SU-DHL-6 (cell line): ENCODE data around the gene TMEM11.

Experiments
- CTCF ChIP-seq: fragments of 200-600 bp; sonication (generic); IDR thresholded peaks from one replicate; pipeline ENCODE4 v1.5.1; 2017; ENCODE audit warnings: antibody characterized with exemption, mild to moderate bottlenecking, low read length, moderate library complexity; ENCODE audit not compliant: insufficient read depth, poor library complexity, severe bottlenecking
- EZH2phosphoT487 ChIP-seq: fragments of 200-600 bp; sonication (generic), shearing (Covaris generic); conservative IDR thresholded peaks from 2 replicates; pipeline ENCODE4 v1.6.1; 2018; ENCODE audit warnings: mild to moderate bottlenecking, antibody characterized with exemption, low read length, moderate library complexity, mixed read lengths

GRCh38 chr17:21214015-21214776 lies at the start of gene TMEM11:
- no peak for TF ChIP-seq CTCF
- TF ChIP-seq EZH2phosphoT487 = no peak
